ENCODE data around the gene SKI. TPM values are rescaled to one million over a fixed set of nuclear protein-coding genes. Genes with fewer than 3 reads are reported as not detected.

Gene SKI
- total and polyA plus RNA-seq, 2 donors (not counting 1 experiment from before 2014, with no cell fraction given): 14.9 to 74.9 TPM

DNA sequence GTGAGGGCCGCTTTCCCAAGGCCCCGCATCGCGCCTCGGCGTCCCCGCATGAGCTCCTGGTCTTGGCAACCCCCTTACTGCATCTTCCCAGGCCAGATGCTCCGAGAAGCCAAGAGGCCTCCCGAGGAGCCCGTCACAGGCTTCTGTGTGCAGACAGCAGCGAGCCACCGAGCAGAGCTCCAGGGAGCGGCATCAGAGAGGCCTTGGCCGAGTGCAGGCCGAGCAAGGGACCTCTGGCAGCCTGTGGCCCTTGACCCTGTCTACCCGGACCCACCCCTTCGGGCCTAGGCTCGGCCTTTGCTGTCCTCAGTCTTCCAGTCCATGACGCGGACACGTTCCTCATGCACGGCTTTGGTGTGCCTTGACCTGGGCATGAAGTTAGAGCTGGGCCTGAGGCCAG is 99.7 kb downstream of the SKI start:
- no peak overlapping the region for H2AFZ ChIP-seq (ENCODE audit: insufficient read depth, low read depth, low read length, poor library complexity, severe bottlenecking)
- no peak overlapping the region for H3K9ac ChIP-seq (ENCODE audit: low read length)
- ATAC-seq (ENCODE audit: low read depth): no peak
- Mint-ChIP-seq H3K4me3 (no peak overlapping the region), H3K27me3 (peaks cover 6% of the 10 kb centered on the region), H3K4me1 (no peaks in the 10 kb centered on the region), H3K27ac (no peak overlapping the region), H3K9me3 (ENCODE audit: insufficient read depth) (no peaks in the 10 kb centered on the region)
- intact Hi-C loops (cut with micrococcal nuclease): no loop called here
- H3K4me3 ChIP-seq (ENCODE audit: control extremely low read depth in 1 of 5, extremely low read depth in 1 of 5, insufficient read depth in 1 of 5, low read depth in 2 of 5, low read length in 4 of 5): no peak overlapping the region
- POLR2A ChIA-PET: no interaction called here
- no peaks in the 10 kb centered on the region for H3K4me1 ChIP-seq (ENCODE audit: control insufficient read depth in 2 of 2, insufficient read depth in 2 of 2, low read length in 2 of 2)
- H3K36me3 ChIP-seq (replicated peaks in 1 of 2; ENCODE audit: control extremely low read depth in 1 of 2, control insufficient read depth in 1 of 2, extremely low read depth in 1 of 2, insufficient read depth in 2 of 2, low read length in 1 of 2): no peaks in the 10 kb centered on the region
- WGBS (ENCODE audit: insufficient coverage): 92% methylated on average over 22 of the region's 22 CpGs
- no peaks in the 10 kb centered on the region for H3K9me3 ChIP-seq (ENCODE audit: control extremely low read depth in 1 of 3, control insufficient read depth in 2 of 3, insufficient read depth in 1 of 3, low read length in 2 of 3)
- CTCF ChIA-PET: no interaction called here
- no peak overlapping the region for H3K27ac ChIP-seq (ENCODE audit: low read length in 2 of 2)
- TF ChIP-seq, protein P1, sequence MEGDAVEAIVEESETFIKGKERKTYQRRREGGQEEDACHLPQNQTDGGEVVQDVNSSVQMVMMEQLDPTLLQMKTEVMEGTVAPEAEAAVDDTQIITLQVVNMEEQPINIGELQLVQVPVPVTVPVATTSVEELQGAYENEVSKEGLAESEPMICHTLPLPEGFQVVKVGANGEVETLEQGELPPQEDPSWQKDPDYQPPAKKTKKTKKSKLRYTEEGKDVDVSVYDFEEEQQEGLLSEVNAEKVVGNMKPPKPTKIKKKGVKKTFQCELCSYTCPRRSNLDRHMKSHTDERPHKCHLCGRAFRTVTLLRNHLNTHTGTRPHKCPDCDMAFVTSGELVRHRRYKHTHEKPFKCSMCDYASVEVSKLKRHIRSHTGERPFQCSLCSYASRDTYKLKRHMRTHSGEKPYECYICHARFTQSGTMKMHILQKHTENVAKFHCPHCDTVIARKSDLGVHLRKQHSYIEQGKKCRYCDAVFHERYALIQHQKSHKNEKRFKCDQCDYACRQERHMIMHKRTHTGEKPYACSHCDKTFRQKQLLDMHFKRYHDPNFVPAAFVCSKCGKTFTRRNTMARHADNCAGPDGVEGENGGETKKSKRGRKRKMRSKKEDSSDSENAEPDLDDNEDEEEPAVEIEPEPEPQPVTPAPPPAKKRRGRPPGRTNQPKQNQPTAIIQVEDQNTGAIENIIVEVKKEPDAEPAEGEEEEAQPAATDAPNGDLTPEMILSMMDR (IDR thresholded peaks at IDR 0.05): no peak
- TF ChIP-seq EZH2 (IDR thresholded peaks at IDR 0.05; ENCODE audit: borderline replicate concordance, insufficient read depth, low read depth, low read length, poor library complexity, severe bottlenecking): no peak
- no peak overlapping the region for H3K4me2 ChIP-seq (replicated peaks; ENCODE audit: low read depth, low read length, poor library complexity, severe bottlenecking)
- no peaks in the 10 kb centered on the region for H3K79me2 ChIP-seq (ENCODE audit: control insufficient read depth, insufficient read depth, low read length)
- H4K20me1 ChIP-seq (ENCODE audit: control insufficient read depth, insufficient read depth, low read length, poor library complexity, severe bottlenecking): no peaks in the 10 kb centered on the region
- H3K27me3 ChIP-seq (replicated peaks in 1 of 4; ENCODE audit: control extremely low read depth in 1 of 4, control insufficient read depth in 3 of 4, insufficient read depth in 4 of 4, low read length in 3 of 4): peaks cover 0 to 4% (median 0%) of the 10 kb centered on the region in 4 experiments
- no peak for DNase-seq

DNA sequence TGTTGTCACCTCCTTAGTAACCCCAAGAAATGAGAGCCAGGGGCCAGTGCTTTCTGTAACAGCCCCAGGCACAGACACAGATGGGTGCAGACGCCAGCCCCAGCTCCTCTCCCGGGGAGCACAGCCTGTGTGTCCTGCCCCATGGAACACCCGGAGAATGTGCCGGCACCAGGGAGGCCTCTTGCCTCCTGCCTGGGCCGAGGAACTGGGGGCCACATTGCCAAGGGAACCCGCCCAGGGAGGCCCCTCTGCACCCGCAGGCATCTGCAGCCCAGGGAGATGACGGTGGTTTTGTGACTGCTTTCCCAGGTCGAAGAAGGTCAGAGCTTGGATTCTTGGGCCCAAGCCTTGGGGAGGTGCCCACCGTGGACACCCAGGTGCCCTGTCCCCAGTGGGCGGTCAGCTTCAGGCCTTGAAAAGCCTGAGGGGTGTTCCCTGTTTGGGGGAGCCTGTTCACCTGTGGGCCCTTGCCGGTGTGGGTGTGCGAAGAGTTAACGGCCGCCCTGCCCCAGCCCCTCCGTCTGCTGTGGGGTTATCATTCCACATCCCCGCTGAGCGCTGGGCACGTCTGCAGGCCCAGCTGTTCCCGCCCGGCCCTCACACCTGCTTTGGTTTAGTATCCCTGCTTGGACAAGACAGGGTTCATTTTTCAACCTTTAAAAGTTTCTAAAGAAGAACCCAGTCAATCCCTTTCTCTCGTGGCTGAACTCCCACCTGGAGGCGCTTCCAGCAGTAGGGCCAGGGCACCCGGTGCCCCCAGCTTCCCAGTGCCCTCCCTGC is 100.7 kb downstream of the SKI start:
- CTCF ChIA-PET: no interaction called here
- no peak overlapping the region for H3K4me3 Mint-ChIP-seq
- Histone ChIP-seq H3K27ac (ENCODE audit: low read length in 2 of 2) (no peak overlapping the region), H3K4me2 (replicated peaks; ENCODE audit: low read depth, low read length, poor library complexity, severe bottlenecking) (no peak overlapping the region), H2AFZ (ENCODE audit: insufficient read depth, low read depth, low read length, poor library complexity, severe bottlenecking) (no peak overlapping the region), H3K79me2 (ENCODE audit: control insufficient read depth, insufficient read depth, low read length) (no peaks in the 10 kb centered on the region), H3K36me3 (replicated peaks in 1 of 2; ENCODE audit: control extremely low read depth in 1 of 2, control insufficient read depth in 1 of 2, extremely low read depth in 1 of 2, insufficient read depth in 2 of 2, low read length in 1 of 2) (no peaks in the 10 kb centered on the region), H3K4me1 (ENCODE audit: control insufficient read depth in 2 of 2, insufficient read depth in 2 of 2, low read length in 2 of 2) (no peaks in the 10 kb centered on the region), H3K9ac (ENCODE audit: low read length) (no peak overlapping the region), H3K4me3 (ENCODE audit: control extremely low read depth in 1 of 5, extremely low read depth in 1 of 5, insufficient read depth in 1 of 5, low read depth in 2 of 5, low read length in 4 of 5) (no peak overlapping the region), H4K20me1 (ENCODE audit: control insufficient read depth, insufficient read depth, low read length, poor library complexity, severe bottlenecking) (no peaks in the 10 kb centered on the region), H3K27me3 (replicated peaks in 1 of 4; ENCODE audit: control extremely low read depth in 1 of 4, control insufficient read depth in 3 of 4, insufficient read depth in 4 of 4, low read length in 3 of 4) (peaks cover 0 to 3% (median 0%) of the 10 kb centered on the region in 4 experiments), H3K9me3 (ENCODE audit: control extremely low read depth in 1 of 3, control insufficient read depth in 2 of 3, insufficient read depth in 1 of 3, low read length in 2 of 3) (no peaks in the 10 kb centered on the region)
- no peaks in the 10 kb centered on the region for H3K4me1 Mint-ChIP-seq
- TF ChIP-seq, protein P1 (IDR thresholded peaks at IDR 0.05): no peak
- TF ChIP-seq EZH2 (IDR thresholded peaks at IDR 0.05; ENCODE audit: borderline replicate concordance, insufficient read depth, low read depth, low read length, poor library complexity, severe bottlenecking): no peak
- H3K27me3 Mint-ChIP-seq: peaks cover 6% of the 10 kb centered on the region
- DNase-seq (no peak), ATAC-seq (ENCODE audit: low read depth) (no peak)
- intact Hi-C loops (cut with micrococcal nuclease): no loop called here
- POLR2A ChIA-PET: no interaction called here
- whole genome bisulfite sequencing (ENCODE audit: insufficient coverage): 92% methylated on average over 22 of the region's 24 CpGs
- H3K9me3 Mint-ChIP-seq (ENCODE audit: insufficient read depth): no peaks in the 10 kb centered on the region
- H3K27ac Mint-ChIP-seq: no peak overlapping the region

All from B cell (primary cell).